A549 (cell line): ENCODE data around the gene NOL8. TPM values are rescaled to one million over a fixed set of nuclear protein-coding genes. Genes with fewer than 3 reads are reported as not detected.

Experiments used
- ATAC-seq, 2 experiments: fragments of 200-7000 bp in 1 of 2; fragments of >200 bp in 1 of 2; cut with Nextera tagmentation in 1 of 2; cut with Tn5 transposase in 1 of 2; 3 replicates each; pipeline versions ENCODE4 v1.8.0 to v1.9.1; 2018 to 2020; ENCODE audit warnings: mild to moderate bottlenecking in 1 of 2, moderate library complexity in 1 of 2
- CTCF ChIA-PET: fragments of 300-600 bp; sonication (Branson Sonifier 250); formaldehyde crosslinking; extraction: SDS; loops from one replicate; lab custom pipeline; 2021; ENCODE audit warnings: antibody characterized with exemption, inconsistent platforms; lab: Yijun Ruan, JAX
- POLR2A ChIA-PET: fragments of 350-600 bp; formaldehyde crosslinking; extraction: SDS; loops from one replicate; lab custom pipeline; 2021; ENCODE audit warnings: antibody characterized with exemption, inconsistent platforms; lab: Yijun Ruan, JAX
- DNase-seq, 2 experiments: peaks; one replicate each; pipeline versions ENCODE4 v3.0.0 to v3.0.0-alpha.2; 2011 to 2016; ENCODE audit warnings: low read depth in 1 of 2, low spot score in 1 of 2
- FAIRE-seq: peaks from 2 replicates; lab custom pipeline; 2011; peaks lifted over from hg19 to GRCh38; lab: Jason Lieb, UNC
- H3K27ac ChIP-seq, 2 experiments: fragments of >200 bp; sonication (Bioruptor Twin); formaldehyde crosslinking; 3 replicates each; pipeline ENCODE4 v1.5.1; 2016 to 2017
- H3K4me1 ChIP-seq: fragments of >200 bp; sonication (Bioruptor Twin); formaldehyde crosslinking; 3 replicates; pipeline ENCODE4 v1.6.1; 2016
- H3K4me2 ChIP-seq: fragments of >200 bp; sonication (Bioruptor Twin); formaldehyde crosslinking; 3 replicates; pipeline ENCODE4 v1.6.1; 2016
- H3K4me3 ChIP-seq: fragments of >200 bp; sonication (Bioruptor Twin); formaldehyde crosslinking; 3 replicates; pipeline ENCODE4 v1.5.1; 2016
- H3K9me3 ChIP-seq: fragments of >200 bp; sonication (Bioruptor Twin); formaldehyde crosslinking; 3 replicates; pipeline ENCODE4 v1.6.1; 2016
- EHF ChIP-seq: fragments of 250-450 bp; sonication (Bioruptor Pico); IDR thresholded peaks from 2 replicates; pipeline ENCODE4 v1.5.0; 2020; ENCODE audit warnings: mild to moderate bottlenecking
- FOSL2 ChIP-seq, 2 experiments: fragments of 450-650 bp in 1 of 2; fragments of >200 bp in 1 of 2; sonication (Bioruptor Twin) in 1 of 2; formaldehyde crosslinking; IDR thresholded peaks; 2 replicates each; pipeline versions ENCODE4 v1.5.0 to v1.6.1; 2016 to 2020; ENCODE audit warnings: mild to moderate bottlenecking in 1 of 2, moderate library complexity in 1 of 2
- HDAC2 ChIP-seq: fragments of 200-600 bp; sonication (generic); IDR thresholded peaks from 2 replicates; pipeline ENCODE4 v1.6.1; 2016
- HMGXB4 ChIP-seq: fragments of 250-450 bp; sonication (Bioruptor Pico); IDR thresholded peaks from 2 replicates; pipeline ENCODE4 v1.5.0; 2021; ENCODE audit warnings: mild to moderate bottlenecking, moderate library complexity, borderline replicate concordance
- HOXA7 ChIP-seq: fragments of 250-450 bp; sonication (Bioruptor Pico); IDR thresholded peaks from 2 replicates; pipeline ENCODE4 v1.5.0; 2020; ENCODE audit warnings: mild to moderate bottlenecking, moderate library complexity
- MAFK ChIP-seq: fragments of 450-650 bp; IDR thresholded peaks from 2 replicates; pipeline ENCODE4 v1.6.1; 2014; ENCODE audit not compliant: partially characterized antibody
- POLR2A ChIP-seq: IDR thresholded peaks from 2 replicates; pipeline ENCODE4 v1.6.1; 2012; ENCODE audit warnings: mild to moderate bottlenecking, low read length
- REST ChIP-seq: fragments of 200-600 bp; sonication (generic); IDR thresholded peaks from 2 replicates; pipeline ENCODE4 v1.6.1; 2016; ENCODE audit warnings: antibody characterized with exemption, mild to moderate bottlenecking, moderate library complexity
- USF2 ChIP-seq: fragments of 450-650 bp; IDR thresholded peaks from 2 replicates; pipeline ENCODE4 v1.6.1; 2014; ENCODE audit warnings: antibody characterized with exemption
- ZC3H11A ChIP-seq: fragments of 450-650 bp; IDR thresholded peaks from 2 replicates; pipeline ENCODE4 v1.6.1; 2014; ENCODE audit warnings: antibody characterized with exemption, mild to moderate bottlenecking
- ZNF302 ChIP-seq: fragments of 250-450 bp; sonication (Bioruptor Pico); IDR thresholded peaks from 2 replicates; pipeline ENCODE4 v1.9.0; 2021; ENCODE audit warnings: inconsistent platforms, mild to moderate bottlenecking, moderate library complexity
- WGBS: methylation state at CpG from one replicate; pipeline ENCODE4 v1.1.6; 2017; ENCODE audit errors: missing lambda C conversion rate; 5-methylcytosine and 5-hydroxymethylcytosine counted together
- polyA plus RNA-seq, 4 experiments: library from polyadenylated mRNA; depleted of rRNA in 3 of 4; stranded (reverse); fragments of >200 nt; fragmentation: RNase III in 1 of 4; extraction: RNeasy Plus Mini Kit Qiagen cat#74134 plus additional on column Dnase treatment in 1 of 4; gene quantifications; 2 replicates in 3 of 4; 3 replicates in 1 of 4; pipeline ENCODE4 v1.2.3, GENCODE V29; 2011 to 2017

Gene NOL8
- polyA plus RNA-seq, 2 of the 4 experiments (the other 2 are of a cell fraction), result 24.4 to 47.2 TPM

GRCh38 chr9:92290785-92291429, 34.2 kb downstream of the NOL8 start:
- TF ChIP-seq ZC3H11A, result no peak
- no peak for TF ChIP-seq USF2
- peak; percentile 48 for TF ChIP-seq MAFK
- Histone ChIP-seq H3K4me3 (peak overlapping the region; percentile 73; the same call in 1 of the 3 replicates), H3K4me2 (peak overlapping the region; percentile 92), H3K27ac (no peak overlapping the region), H3K4me1 (peaks cover 22% of the 10 kb centered on the region), H3K9me3 (no peaks in the 10 kb centered on the region)
- FAIRE-seq (no peak), ATAC-seq (no peak), DNase-seq (no peak)
- WGBS, result 88% methylated on average over 1 of the region's 1 CpG
- POLR2A ChIA-PET, result no interaction called here
- CTCF ChIA-PET, result interaction anchor here (1.0 to 5.5 kb wide), 5 partner anchors 10 to 474 kb away, joined by 3 to 38 read pairs (median 3); no protein-coding TSS in a partner anchor

GRCh38 chr9:92289708-92290390, 35.3 kb downstream of the NOL8 start:
- Histone ChIP-seq H3K27ac (no peak overlapping the region), H3K9me3 (no peaks in the 10 kb centered on the region), H3K4me1 (peaks cover 20% of the 10 kb centered on the region), H3K4me3 (no peak overlapping the region), H3K4me2 (no peak overlapping the region)
- FAIRE-seq, result no peak
- POLR2A ChIA-PET, result interaction anchor here (1.6 kb wide), 1 partner anchor 10 kb away, joined by 5 read pairs; no protein-coding TSS in a partner anchor
- DNase-seq, result no peak
- 95% methylated on average over 5 of the region's 5 CpGs for WGBS
- CTCF ChIA-PET, result interaction anchor here (1.0 to 5.5 kb wide), 3 partner anchors 9 to 150 kb away, joined by 3 to 38 read pairs (median 7); no protein-coding TSS in a partner anchor
- TF ChIP-seq HOXA7 (CRISPR knock-in tag) (no peak), EHF (no peak)
- ATAC-seq, result no peak

- H3K9me3 ChIP-seq, result no peaks in the 10 kb centered on the region
- DNase-seq (no peak), ATAC-seq (no peak), FAIRE-seq (no peak)
- 0 out of 3 replicates have a peak, but pooled peaks cover 6% of the 10 kb centered on the region for H3K4me1 ChIP-seq
- no peak overlapping the region for H3K27ac ChIP-seq
- no peak for TF ChIP-seq HMGXB4 (CRISPR knock-in tag)
- TF ChIP-seq FOSL2 (IDR thresholded peaks at IDR 0.05), result no peak
- no peak for TF ChIP-seq FOSL2 (CRISPR knock-in tag; IDR thresholded peaks at IDR 0.05)
- TF ChIP-seq POLR2A, result no peak
- TF ChIP-seq REST, result no peak
- TF ChIP-seq EHF, result no peak
- no peak for TF ChIP-seq ZNF302 (CRISPR knock-in tag)
- TF ChIP-seq HDAC2, result no peak
- 92% methylated on average over 1 of the region's 1 CpG for WGBS
- H3K4me2 ChIP-seq, result no peak overlapping the region
- no peak overlapping the region for H3K4me3 ChIP-seq
- POLR2A ChIA-PET, result interaction anchor here (1.4 kb wide), 1 partner anchor 10 kb away, joined by 5 read pairs; no protein-coding TSS in a partner anchor
- CTCF ChIA-PET, result interaction anchor here (0.9 to 5.4 kb wide), 9 partner anchors 10 to 357 kb away, joined by 3 to 31 read pairs (median 4); no protein-coding TSS in a partner anchor
Observed at GRCh38 chr9:92279302-92279701, 45.8 kb downstream of the NOL8 start.
